GM19372 (cell line): Measurements from ENCODE around the gene GPC3.

Experiments
- ATAC-seq: cut with Tn5 transposase; IDR thresholded peaks from one replicate; pipeline ENCODE4 v1.9.1; 2021; ENCODE audit warnings: mild to moderate bottlenecking, low read depth, moderate library complexity; ENCODE audit not compliant: unreplicated experiment

GPC3 gene

GRCh38 chrX:133971586-133971985, 13.8 kb downstream of the GPC3 start:
- ATAC-seq: no peak

- no peak for ATAC-seq
Measured at GRCh38 chrX:133970076-133970475, 15.3 kb downstream of the GPC3 start.

GRCh38 chrX:133969191-133969590, 16.2 kb downstream of the GPC3 start:
- ATAC-seq: no peak

DNA sequence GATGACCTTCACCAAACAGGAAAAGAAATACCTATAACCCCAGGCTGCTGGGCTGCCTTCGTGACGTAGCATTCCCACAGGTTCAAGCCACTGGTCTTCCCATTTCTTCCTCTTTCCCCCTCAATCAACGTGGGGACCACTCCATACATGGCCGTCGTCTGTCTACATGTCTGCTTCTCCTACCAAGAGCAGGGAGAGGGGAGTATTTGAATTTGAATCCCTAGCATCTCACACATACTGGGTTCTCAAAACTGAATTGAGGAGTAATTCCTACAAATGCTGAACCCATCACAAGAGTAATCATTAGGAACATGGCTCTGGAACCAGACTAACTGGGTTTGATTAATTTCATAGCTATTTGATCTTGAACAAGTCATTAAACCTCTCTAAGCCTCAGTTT, 17.3 kb downstream of the GPC3 start:
- no peak for ATAC-seq

DNA sequence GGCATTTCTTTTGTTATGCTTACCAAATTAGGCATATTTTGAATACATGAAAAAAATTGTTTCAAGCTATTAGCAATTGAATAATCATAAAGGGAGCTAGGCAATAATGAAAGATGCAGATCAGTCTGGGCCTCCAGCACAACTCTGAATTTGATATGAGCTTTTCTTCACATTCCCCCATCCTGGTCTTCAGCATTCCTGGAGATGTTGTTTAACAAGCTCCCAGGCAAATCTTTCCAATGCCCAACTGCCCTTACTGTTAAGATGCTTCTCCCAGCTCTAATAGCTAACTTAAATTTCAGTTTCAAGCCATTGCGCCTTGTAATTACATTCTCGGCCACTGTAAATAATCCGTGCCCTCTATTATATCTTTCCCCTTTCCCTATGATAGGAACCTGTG, 19.2 kb downstream of the GPC3 start:
- ATAC-seq: no peak

GRCh38 chrX:133965321-133965720, 20.1 kb downstream of the GPC3 start:
- no peak for ATAC-seq

- no peak for ATAC-seq
Measured at GRCh38 chrX:133961046-133961445, 24.3 kb downstream of the GPC3 start.

DNA sequence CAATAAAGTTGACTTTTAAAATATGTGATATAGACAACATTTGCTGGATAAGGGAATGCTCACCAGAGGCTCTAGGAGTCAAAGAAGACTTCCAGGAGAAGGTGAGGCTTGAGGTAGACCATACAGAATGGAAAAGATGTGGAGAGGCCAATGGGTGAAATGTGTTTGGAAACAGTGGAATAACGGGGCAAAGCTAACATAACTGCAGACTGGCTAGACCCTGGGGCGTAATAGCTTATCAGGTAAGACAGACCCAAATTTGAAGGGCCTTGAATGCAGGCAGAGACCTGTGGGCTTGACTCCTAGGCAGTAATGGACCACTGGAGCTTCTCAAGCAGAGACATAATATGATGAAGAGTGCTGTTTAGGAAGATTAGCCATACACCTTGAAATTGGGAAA, 25.4 kb downstream of the GPC3 start:
- ATAC-seq: no peak

- ATAC-seq: no peak
Measured at GRCh38 chrX:133958997-133959688, 26.3 kb downstream of the GPC3 start.

GRCh38 chrX:133956570-133957340, 28.6 kb downstream of the GPC3 start:
- no peak for ATAC-seq

- no peak for ATAC-seq
Measured at GRCh38 chrX:133953785-133954355, 31.5 kb downstream of the GPC3 start.

DNA sequence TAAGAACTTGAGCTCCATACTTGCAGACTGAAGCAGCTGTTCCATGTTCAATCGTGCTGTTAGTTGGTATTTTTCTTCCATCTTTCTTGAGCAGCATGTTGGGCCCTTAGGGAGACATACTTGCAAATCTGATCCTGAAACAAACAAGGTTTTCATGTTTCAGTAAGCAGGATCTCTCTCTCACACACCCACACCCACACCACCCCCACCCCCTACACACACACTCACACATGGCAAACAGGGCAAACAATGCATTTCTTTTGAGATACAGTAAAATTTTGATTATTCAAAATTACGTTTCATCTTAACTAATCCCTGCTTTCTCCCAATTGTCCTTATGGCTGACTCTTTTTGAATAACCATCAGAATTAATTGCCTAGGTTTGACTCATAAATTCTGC, 32.3 kb downstream of the GPC3 start:
- ATAC-seq: no peak

DNA sequence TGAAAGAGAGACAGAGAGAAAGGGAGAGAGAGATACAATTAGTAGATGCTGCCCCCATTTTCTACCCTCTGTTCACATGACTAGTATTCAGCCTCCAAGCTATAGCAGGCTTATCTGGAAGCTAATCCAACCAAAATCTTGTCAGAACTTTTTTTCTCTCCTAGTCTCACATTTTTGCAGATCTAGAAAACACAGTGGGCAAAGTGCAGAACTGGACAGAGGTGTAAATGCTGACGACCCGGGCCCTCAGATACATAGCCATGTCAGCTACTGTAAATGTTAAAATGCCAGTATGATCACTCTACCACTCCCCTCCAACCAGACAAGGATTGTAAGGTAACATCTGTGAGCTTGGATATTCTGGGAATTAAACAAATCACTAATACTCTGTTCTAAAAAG, 34.3 kb downstream of the GPC3 start:
- no peak for ATAC-seq

GRCh38 chrX:133950214-133950613, 35.2 kb downstream of the GPC3 start:
- no peak for ATAC-seq

DNA sequence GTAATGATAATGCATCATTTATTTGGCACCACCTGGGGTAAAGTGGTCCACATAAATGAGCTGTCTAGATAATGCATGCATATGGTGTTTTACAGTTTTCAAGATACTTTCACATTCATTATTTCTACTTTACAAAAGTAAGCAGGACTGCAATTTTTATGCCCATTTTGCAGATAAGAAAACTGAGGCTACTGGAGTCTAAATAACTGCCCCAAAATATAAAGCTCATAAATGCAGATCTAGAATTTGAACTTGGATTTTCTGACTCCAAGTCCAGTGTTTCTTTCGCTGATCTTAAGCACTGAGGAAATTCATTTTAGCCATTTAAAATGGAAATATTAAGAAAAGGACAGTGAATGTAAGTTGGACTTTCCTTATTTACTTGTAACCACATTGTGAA, 36.5 kb downstream of the GPC3 start:
- no peak for ATAC-seq

DNA sequence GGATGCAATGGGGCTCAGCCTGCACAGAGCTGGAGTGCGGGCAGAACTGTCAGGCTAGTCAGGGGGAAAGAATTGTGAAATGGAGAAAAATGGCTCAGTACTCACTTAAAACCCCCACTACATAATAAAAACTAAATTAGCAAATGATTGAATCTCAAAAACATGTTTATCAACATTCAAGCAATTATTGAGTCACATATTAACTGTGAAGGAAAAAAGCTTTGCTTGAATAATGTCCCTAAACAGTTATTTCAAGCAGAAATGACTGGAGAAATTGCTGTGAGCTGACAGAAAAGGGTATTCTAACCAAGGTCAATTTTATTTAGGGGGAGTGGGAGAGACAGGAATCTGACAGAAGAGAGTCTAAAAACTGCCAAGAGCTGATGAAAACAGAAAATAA, 37.4 kb downstream of the GPC3 start:
- ATAC-seq: no peak

- no peak for ATAC-seq
Measured at GRCh38 chrX:133947022-133947421, 38.4 kb downstream of the GPC3 start.

GRCh38 chrX:133943507-133943906, 41.9 kb downstream of the GPC3 start:
- no peak for ATAC-seq

DNA sequence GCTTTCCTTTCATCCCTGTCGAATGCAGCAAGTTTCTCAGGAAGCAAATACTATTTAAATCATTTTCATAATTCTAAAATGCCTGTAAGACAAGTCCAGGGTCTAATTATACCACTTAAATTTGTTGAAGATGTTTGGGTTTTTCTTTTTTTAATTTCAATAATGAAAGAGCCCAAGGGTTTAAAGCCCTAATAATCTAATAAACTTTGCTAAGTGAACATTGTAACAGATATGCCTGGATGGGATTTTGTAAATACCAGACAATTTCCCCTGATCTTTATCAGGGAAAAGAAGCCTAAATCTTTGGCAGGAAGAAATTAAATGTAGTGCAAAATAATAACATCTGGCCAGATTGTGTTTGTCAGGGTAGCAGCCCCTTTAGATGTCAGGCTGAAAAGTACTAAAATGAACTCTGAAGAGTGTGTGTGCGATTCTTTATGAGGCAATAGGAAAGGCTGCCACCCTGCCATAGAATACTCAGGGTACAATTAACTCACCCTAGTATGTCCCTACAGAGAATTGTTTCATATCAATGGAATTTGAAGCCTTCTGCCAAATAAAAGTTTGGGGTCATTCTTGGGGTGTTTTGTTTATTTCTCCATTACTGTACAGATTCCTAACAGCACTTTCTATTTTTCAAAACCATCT, 45.6 kb downstream of the GPC3 start:
- ATAC-seq: no peak

DNA sequence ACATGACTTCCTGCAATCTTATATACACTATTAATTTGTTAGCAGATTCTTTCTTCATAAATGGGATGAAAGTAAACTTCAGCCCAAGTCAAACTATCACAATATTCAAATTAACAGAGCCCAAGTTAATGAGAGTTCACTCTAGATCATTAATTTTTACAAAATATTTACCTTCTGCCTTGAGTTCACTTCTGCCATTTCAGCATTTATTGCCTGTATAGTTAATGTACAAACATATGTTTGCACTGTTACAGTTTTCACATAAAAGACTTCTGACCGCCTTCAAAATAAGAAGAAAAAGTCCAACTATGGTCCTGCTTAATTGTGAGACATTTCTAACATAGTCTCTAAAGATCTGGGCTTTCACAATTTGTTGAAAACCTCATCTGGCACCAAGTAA, 46.9 kb downstream of the GPC3 start:
- ATAC-seq: no peak

DNA sequence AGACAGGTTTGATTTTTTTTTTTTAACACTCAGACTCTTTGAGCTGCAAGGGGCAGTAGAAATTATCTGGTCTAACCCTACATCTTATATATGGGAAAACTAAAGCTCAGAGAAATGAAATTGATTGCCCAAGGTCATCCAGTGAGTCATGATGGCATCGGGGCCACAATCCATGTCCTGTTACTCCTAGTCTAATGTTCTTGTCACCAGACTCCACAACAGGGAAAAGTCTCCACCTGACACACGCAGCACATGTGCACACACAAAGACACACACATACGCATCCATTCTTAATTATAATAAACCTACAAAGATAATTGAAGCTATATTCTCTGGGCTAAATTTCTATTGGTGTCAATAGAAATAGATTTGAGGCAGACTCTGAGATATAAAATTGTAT, 48.4 kb downstream of the GPC3 start:
- ATAC-seq: no peak
